GM20000 (cell line): Measurements from ENCODE around the gene PTPRN2.

Experiments used
- DNase-seq: peaks from one replicate; pipeline ENCODE4 v3.0.0; 2012; ENCODE audit warnings: low spot score
- TF ChIP-seq, protein P1 (sequence below): IDR thresholded peaks from 2 replicates; pipeline ENCODE4 v1.5.1; 2012; ENCODE audit warnings: mild to moderate bottlenecking, control low read depth; ENCODE audit errors: extremely low read depth, missing control alignments

The PTPRN2 gene

DNA sequence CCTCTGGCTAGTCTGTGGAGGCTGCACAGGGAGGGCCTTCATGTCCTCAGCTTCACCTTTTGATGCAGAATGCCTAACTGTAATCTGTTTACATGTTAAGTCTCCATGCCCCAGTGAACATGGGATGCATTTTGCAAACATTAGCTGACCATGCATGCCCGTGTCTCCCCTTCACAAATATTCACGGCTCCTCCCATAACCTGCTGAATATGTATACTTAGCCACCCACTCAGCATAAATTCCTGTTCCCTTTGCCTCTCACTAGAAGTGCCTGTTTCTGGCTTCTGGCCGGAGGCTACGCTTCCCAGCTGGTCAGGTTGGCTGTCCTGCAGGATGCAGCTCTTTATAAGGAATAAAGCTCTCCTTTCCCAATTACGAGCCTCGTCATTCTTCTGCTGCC, 698.1 kb downstream of the PTPRN2 start:
- no peak for DNase-seq
- TF ChIP-seq, protein P1, sequence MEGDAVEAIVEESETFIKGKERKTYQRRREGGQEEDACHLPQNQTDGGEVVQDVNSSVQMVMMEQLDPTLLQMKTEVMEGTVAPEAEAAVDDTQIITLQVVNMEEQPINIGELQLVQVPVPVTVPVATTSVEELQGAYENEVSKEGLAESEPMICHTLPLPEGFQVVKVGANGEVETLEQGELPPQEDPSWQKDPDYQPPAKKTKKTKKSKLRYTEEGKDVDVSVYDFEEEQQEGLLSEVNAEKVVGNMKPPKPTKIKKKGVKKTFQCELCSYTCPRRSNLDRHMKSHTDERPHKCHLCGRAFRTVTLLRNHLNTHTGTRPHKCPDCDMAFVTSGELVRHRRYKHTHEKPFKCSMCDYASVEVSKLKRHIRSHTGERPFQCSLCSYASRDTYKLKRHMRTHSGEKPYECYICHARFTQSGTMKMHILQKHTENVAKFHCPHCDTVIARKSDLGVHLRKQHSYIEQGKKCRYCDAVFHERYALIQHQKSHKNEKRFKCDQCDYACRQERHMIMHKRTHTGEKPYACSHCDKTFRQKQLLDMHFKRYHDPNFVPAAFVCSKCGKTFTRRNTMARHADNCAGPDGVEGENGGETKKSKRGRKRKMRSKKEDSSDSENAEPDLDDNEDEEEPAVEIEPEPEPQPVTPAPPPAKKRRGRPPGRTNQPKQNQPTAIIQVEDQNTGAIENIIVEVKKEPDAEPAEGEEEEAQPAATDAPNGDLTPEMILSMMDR, result no peak

DNA sequence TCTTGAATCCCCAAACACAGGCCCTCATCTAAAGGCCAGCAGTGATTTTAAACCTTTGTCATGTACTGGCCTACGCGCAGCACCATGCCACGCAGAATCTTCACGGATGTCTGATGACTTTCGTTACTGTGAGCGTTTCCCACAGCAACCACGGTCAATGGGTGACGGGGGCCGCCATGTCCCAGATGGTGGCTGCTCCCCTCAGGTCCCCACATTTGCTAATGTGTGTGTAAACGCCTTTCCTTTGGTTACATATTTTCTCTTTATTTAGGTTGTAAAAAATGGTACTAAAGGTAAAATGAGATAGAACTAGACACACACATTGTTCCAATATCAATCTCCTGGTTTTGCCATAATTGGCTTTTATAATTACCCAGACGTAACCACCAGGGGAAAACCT, 699.0 kb downstream of the PTPRN2 start:
- DNase-seq, result no peak
- TF ChIP-seq, protein P1, result no peak

DNA sequence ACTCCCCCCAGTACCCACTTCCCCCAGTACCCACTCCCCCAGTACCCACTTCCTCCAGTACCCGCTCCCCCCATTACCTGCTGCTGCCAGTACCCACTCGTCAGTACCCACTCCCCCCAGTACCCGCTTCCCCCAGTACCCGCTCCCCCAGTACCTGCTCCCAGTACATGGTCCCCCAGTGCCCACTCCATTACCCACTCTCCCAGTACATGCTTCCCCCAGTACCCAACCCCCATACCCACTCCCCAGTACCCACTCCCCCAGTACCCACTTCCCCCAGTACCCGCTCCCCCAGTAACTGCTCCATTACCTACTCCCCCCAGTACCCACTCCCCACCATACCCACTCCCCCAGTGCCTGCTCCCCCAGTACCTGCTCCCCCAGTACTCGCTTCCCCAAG, 700.2 kb downstream of the PTPRN2 start:
- no peak for DNase-seq
- TF ChIP-seq, protein P1, result no peak

DNA sequence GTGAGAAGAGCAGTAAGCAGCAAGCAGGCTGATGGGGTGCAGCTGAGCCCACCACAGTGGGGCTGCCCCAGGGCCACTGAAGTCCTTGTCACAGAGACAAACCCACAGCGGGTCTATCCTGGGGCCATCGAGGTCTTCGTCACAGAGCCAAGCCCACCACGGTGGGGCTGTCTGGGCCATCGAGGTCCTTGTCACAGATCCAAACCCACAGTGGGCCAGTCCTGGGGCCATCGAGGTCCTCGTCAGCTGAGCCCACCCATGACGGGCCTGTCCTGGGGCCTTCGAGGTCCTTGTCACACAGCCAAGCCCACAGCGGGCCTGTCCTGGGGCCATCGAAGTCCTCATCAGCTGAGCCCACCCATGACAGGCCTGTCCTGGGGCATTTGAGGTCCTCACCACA, 700.9 kb downstream of the PTPRN2 start:
- DNase-seq, result no peak
- TF ChIP-seq, protein P1, result no peak

DNA sequence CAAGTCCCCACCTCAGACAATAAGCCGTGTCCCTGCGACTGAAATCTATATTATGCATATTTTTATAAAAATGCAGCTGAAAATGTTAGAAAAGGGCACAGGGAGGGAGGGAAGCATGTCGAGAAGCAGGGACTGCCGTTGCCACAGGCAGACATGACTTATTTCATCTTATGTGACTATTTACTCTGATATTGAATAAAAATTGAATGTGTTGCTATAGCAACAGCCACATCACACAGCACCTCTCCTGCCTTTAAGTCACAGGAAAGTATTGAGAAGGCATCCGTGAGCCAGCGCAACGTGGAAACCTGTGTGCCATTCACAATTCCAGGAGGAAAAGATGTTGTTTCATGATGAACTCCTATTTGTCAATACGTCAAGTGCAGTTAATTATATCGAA, 701.4 kb downstream of the PTPRN2 start:
- TF ChIP-seq, protein P1, result no peak
- DNase-seq, result no peak

DNA sequence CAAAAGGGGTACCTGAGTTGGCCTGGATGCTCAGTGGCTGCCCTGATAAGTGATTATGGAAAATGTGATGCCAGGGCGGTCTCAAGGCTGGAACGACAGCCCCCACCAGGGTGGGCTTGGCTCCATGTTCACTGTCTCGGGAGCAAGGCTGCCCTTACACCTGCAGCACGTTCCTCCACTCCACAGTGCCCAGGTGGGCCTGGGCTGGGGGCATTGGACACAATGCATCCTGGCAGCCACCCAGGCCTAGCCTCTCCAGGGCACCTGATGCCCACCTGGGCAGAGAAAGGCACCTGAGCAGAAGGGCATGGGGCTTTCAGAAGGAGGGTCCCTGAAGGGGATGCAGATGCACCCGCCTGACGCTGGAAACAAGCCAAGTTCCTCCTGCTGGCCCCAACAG, 702.5 kb downstream of the PTPRN2 start:
- no peak for DNase-seq
- TF ChIP-seq, protein P1, result no peak

DNA sequence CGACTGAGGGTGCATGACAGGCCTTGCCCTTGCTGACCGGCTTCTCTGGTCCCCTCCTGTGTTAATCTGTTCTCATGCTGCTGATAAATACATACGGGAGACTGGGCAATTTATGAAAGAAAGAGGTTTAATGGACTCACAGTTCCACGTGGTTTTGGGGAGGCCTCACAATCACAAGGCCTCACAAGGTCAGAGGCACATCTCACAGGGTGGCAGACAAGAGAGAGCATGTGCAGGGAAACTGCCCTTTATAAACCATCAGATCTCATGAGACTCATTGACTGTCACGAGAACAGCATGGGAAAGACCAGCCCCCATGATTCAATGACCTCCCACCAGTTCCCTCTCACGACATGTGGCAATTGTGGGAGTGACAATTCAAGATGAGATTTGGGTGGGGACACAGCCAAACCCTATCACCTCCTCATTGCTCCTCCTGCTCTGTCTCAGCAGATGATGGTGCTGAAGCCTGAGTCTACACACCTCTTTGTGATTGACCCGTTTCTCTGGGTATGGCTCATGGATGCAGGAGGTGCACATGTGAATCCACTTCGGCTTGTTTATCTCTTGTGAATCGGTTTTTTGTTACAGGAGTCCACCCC, 703.1 kb downstream of the PTPRN2 start:
- TF ChIP-seq, protein P1, result no peak
- no peak for DNase-seq
